ENCODE measurements around the gene ATP6V0A4. TPM values are rescaled to one million over a fixed set of nuclear protein-coding genes. Genes with fewer than 3 reads are reported as not detected.

Gene ATP6V0A4
- total RNA-seq = not detected in 2 replicates

GRCh38 chr7:138797715-138798320 lies at the start of gene ATP6V0A4, which contains the start of gene TMEM213:
TSS of gene ATP6V0A4 (minus strand) at chr7:138798196. CDS start at chr7:138771247, 26,949 bp downstream.
TSS of gene TMEM213 (plus strand) at chr7:138797994. CDS start at chr7:138798105, 111 bp downstream.

DNA sequence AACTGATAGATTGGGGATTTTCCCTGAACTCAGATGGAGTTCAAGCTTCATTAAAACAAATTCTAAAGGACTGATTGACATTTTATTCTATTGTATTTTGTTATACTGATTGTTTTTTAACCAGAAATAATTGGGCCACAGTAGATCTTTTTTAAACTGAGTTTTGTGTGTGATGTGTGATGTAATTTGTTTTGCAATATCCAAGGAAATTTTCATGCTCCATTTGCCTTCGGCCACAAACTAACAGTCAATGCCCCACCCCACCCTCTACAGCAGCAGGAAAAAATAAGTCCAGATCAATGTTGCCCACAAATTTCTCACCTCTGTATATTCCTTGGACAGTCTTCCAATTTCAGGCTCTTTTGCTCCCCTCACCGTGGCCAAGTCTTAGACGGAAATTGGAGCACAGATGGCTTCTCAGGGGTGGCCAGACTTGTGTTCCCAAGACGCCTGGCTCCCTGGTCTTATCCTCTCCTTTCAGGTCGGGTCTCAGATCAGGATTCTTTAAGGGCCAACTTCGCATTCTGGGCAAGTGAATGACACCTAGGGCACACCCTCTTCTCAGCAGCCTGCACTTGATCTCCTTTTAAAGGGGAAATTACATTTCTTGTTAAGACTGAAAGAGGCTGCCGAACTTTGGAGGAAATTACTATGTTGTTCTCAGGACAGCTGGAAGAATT lies 97.0 kb downstream of the ATP6V0A4 start, which contains the start of gene SVOPL:
TSS of gene SVOPL (minus strand) at position 506 of the 680 bp plus-strand sequence. CDS start 22,317 bp downstream, outside the sequence.

Other genes starting within 250 kb of the ATP6V0A4 start
- not detected in 2 replicates for gene SVOPL, start 96.8 kb downstream of the ATP6V0A4 start, total RNA-seq
- gene TMEM213, start 202 bp downstream of the ATP6V0A4 start, total RNA-seq = not detected in 2 replicates
- gene KIAA1549, start 183.2 kb upstream of the ATP6V0A4 start, total RNA-seq = 1.3 and 1.4 TPM in 2 replicates
- gene ZC3HAV1L, start 237.8 kb upstream of the ATP6V0A4 start, total RNA-seq = 38.6 and 51.8 TPM in 2 replicates